ENCODE data around the gene MRTFB. TPM values are rescaled to one million over a fixed set of nuclear protein-coding genes. Genes with fewer than 3 reads are reported as not detected.

MRTFB gene
- total RNA-seq, 2 experiments from 2014 or later, result 9.8 to 14.0 TPM

- ChIA-PET POLR2A (no interaction called here), CTCF (no interaction called here)
These were observed 8.9 kb upstream of the MRTFB start for GRCh38 chr16:14062261-14062660.

- ChIA-PET CTCF (no interaction called here), POLR2A (no interaction called here)
These were observed 7.2 kb upstream of the MRTFB start for GRCh38 chr16:14063618-14064581.

- CTCF ChIA-PET, result no interaction called here
- POLR2A ChIA-PET, result no interaction called here
These were observed 1.3 kb upstream of the MRTFB start for GRCh38 chr16:14069818-14070217.

- POLR2A ChIA-PET, result no interaction called here
- CTCF ChIA-PET, result no interaction called here
These were observed 603 bp upstream of the MRTFB start for GRCh38 chr16:14070555-14070876.

GRCh38 chr16:14071576-14072271 is 605 bp downstream of the MRTFB start:
- ChIA-PET CTCF (no interaction called here), POLR2A (no interaction called here)

GRCh38 chr16:14072360-14072759 is 1.2 kb downstream of the MRTFB start:
- CTCF ChIA-PET, result no interaction called here

GRCh38 chr16:14074544-14074943 is 3.4 kb downstream of the MRTFB start:
- POLR2A ChIA-PET, result no interaction called here
- CTCF ChIA-PET, result no interaction called here

More at GRCh38 chr16:14072360-14072759, 1.2 kb downstream of the MRTFB start:
- POLR2A ChIA-PET, result no interaction called here

- ChIA-PET CTCF (interaction anchor here (0.6 to 1.4 kb wide), 2 partner anchors 36 to 158 kb away, joined by 3 to 4 read pairs; partner anchors contain the start of gene ERCC4), POLR2A (no interaction called here)
These were observed 6.8 kb downstream of the MRTFB start for GRCh38 chr16:14077918-14078317.

- ChIA-PET CTCF (no interaction called here), POLR2A (no interaction called here)
These were observed 15.4 kb downstream of the MRTFB start for GRCh38 chr16:14086477-14086876.

- ChIA-PET POLR2A (no interaction called here), CTCF (no interaction called here)
These were observed 16.1 kb downstream of the MRTFB start for GRCh38 chr16:14087181-14087580.

GRCh38 chr16:14087590-14088154 is 16.6 kb downstream of the MRTFB start:
- CTCF ChIA-PET, result no interaction called here
- POLR2A ChIA-PET, result no interaction called here

GRCh38 chr16:14088155-14088753 is 17.1 kb downstream of the MRTFB start:
- ChIA-PET POLR2A (no interaction called here), CTCF (no interaction called here)

- CTCF ChIA-PET, result no interaction called here
- POLR2A ChIA-PET, result no interaction called here
These were observed 18.2 kb downstream of the MRTFB start for GRCh38 chr16:14089283-14089823.

GRCh38 chr16:14092561-14092960 is 21.4 kb downstream of the MRTFB start:
- CTCF ChIA-PET, result no interaction called here
- POLR2A ChIA-PET, result no interaction called here

- POLR2A ChIA-PET, result no interaction called here
- CTCF ChIA-PET, result no interaction called here
These were observed 24.9 kb downstream of the MRTFB start for GRCh38 chr16:14095883-14096551.

GRCh38 chr16:14097182-14097959 is 26.3 kb downstream of the MRTFB start:
- CTCF ChIA-PET, result no interaction called here
- POLR2A ChIA-PET, result no interaction called here

- ChIA-PET CTCF (no interaction called here), POLR2A (no interaction called here)
These were observed 27.0 kb downstream of the MRTFB start for GRCh38 chr16:14098081-14098480.

GRCh38 chr16:14100825-14101224 is 29.7 kb downstream of the MRTFB start:
- POLR2A ChIA-PET, result no interaction called here
- CTCF ChIA-PET, result no interaction called here

- ChIA-PET POLR2A (no interaction called here), CTCF (no interaction called here)
These were observed 30.3 kb downstream of the MRTFB start for GRCh38 chr16:14101415-14101814.

Data from activated CD8-positive, alpha-beta memory T cell treated with anti-CD3 and anti-CD28 coated beads for 36 hours (primary cell).